ENCODE results near the gene CHD9.

Gene CHD9

GRCh38 chr16:53147500-53148065 is 92.8 kb downstream of the CHD9 start:
- Histone ChIP-seq H3K27ac (ENCODE audit: low read depth, low read length) (no peak overlapping the region), H3K9me3 (ENCODE audit: insufficient read depth, low read depth, low read length) (peaks cover 7% of the 10 kb centered on the region; the same call in 1 of the 2 replicates), H3K9ac (ENCODE audit: low read depth, low read length) (no peak overlapping the region), H3K4me3 (ENCODE audit: low read length) (no peak overlapping the region), H3K36me3 (ENCODE audit: insufficient read depth, low read length) (no peaks in the 10 kb centered on the region), H3K27me3 (ENCODE audit: insufficient read depth, low read length) (no peaks in the 10 kb centered on the region), H3K4me1 (ENCODE audit: insufficient read depth, low read length) (peaks cover 6% of the 10 kb centered on the region)
- WGBS, result 95% methylated on average over 3 of the region's 3 CpGs

- H3K27ac ChIP-seq (ENCODE audit: low read depth, low read length), result no peak overlapping the region
- H3K9me3 ChIP-seq (ENCODE audit: insufficient read depth, low read depth, low read length), result peaks cover 7% of the 10 kb centered on the region; the same call in 1 of the 2 replicates
- no peak overlapping the region for H3K4me3 ChIP-seq (ENCODE audit: low read length)
- H3K9ac ChIP-seq (ENCODE audit: low read depth, low read length), result no peak overlapping the region
- peaks cover 19% of the 10 kb centered on the region for H3K4me1 ChIP-seq (ENCODE audit: insufficient read depth, low read length)
- H3K36me3 ChIP-seq (ENCODE audit: insufficient read depth, low read length), result 0 out of 2 replicates have a peak, but pooled peaks cover under 1% of the 10 kb centered on the region
- 100% methylated on average over 3 of the region's 3 CpGs for WGBS
- H3K27me3 ChIP-seq (ENCODE audit: insufficient read depth, low read length), result no peaks in the 10 kb centered on the region
Measured at GRCh38 chr16:53150769-53151168, 96.0 kb downstream of the CHD9 start.

GRCh38 chr16:53152329-53152728 is 97.5 kb downstream of the CHD9 start:
- H3K9ac ChIP-seq (ENCODE audit: low read depth, low read length), result no peak overlapping the region
- peaks cover 15% of the 10 kb centered on the region for H3K36me3 ChIP-seq (ENCODE audit: insufficient read depth, low read length)
- H3K27me3 ChIP-seq (ENCODE audit: insufficient read depth, low read length), result no peaks in the 10 kb centered on the region
- H3K27ac ChIP-seq (ENCODE audit: low read depth, low read length), result no peak overlapping the region
- H3K9me3 ChIP-seq (ENCODE audit: insufficient read depth, low read depth, low read length), result peaks cover 7% of the 10 kb centered on the region; the same call in 1 of the 2 replicates
- H3K4me1 ChIP-seq (ENCODE audit: insufficient read depth, low read length), result peaks cover 19% of the 10 kb centered on the region
- H3K4me3 ChIP-seq (ENCODE audit: low read length), result no peak overlapping the region

GRCh38 chr16:53153130-53153529 is 98.3 kb downstream of the CHD9 start:
- Histone ChIP-seq H3K4me3 (ENCODE audit: low read length) (no peak overlapping the region), H3K9ac (ENCODE audit: low read depth, low read length) (no peak overlapping the region), H3K27ac (ENCODE audit: low read depth, low read length) (no peak overlapping the region), H3K27me3 (ENCODE audit: insufficient read depth, low read length) (no peaks in the 10 kb centered on the region), H3K9me3 (ENCODE audit: insufficient read depth, low read depth, low read length) (peaks cover 7% of the 10 kb centered on the region; the same call in 1 of the 2 replicates), H3K4me1 (ENCODE audit: insufficient read depth, low read length) (peaks cover 21% of the 10 kb centered on the region), H3K36me3 (ENCODE audit: insufficient read depth, low read length) (peaks cover 21% of the 10 kb centered on the region)

GRCh38 chr16:53154513-53154912 is 99.7 kb downstream of the CHD9 start:
- H3K27me3 ChIP-seq (ENCODE audit: insufficient read depth, low read length), result no peaks in the 10 kb centered on the region
- H3K4me1 ChIP-seq (ENCODE audit: insufficient read depth, low read length), result peaks cover 21% of the 10 kb centered on the region
- peaks cover 21% of the 10 kb centered on the region for H3K36me3 ChIP-seq (ENCODE audit: insufficient read depth, low read length)
- H3K4me3 ChIP-seq (ENCODE audit: low read length), result no peak overlapping the region
- no peak overlapping the region for H3K27ac ChIP-seq (ENCODE audit: low read depth, low read length)
- no peak overlapping the region for H3K9ac ChIP-seq (ENCODE audit: low read depth, low read length)
- H3K9me3 ChIP-seq (ENCODE audit: insufficient read depth, low read depth, low read length), result peaks cover 5% of the 10 kb centered on the region; the same call in 1 of the 2 replicates
- 72% methylated on average over 9 of the region's 9 CpGs for WGBS

GRCh38 chr16:53156516-53156915 is 101.7 kb downstream of the CHD9 start:
- H3K4me3 ChIP-seq (ENCODE audit: low read length), result no peak overlapping the region
- 96% methylated on average over 2 of the region's 2 CpGs for WGBS
- no peaks in the 10 kb centered on the region for H3K27me3 ChIP-seq (ENCODE audit: insufficient read depth, low read length)
- peaks cover 21% of the 10 kb centered on the region for H3K4me1 ChIP-seq (ENCODE audit: insufficient read depth, low read length)
- H3K36me3 ChIP-seq (ENCODE audit: insufficient read depth, low read length), result peaks cover 21% of the 10 kb centered on the region
- no peaks in the 10 kb centered on the region for H3K9me3 ChIP-seq (ENCODE audit: insufficient read depth, low read depth, low read length)
- no peak overlapping the region for H3K27ac ChIP-seq (ENCODE audit: low read depth, low read length)
- H3K9ac ChIP-seq (ENCODE audit: low read depth, low read length), result no peak overlapping the region

- Histone ChIP-seq H3K27ac (ENCODE audit: low read depth, low read length) (no peak overlapping the region), H3K4me1 (ENCODE audit: insufficient read depth, low read length) (peaks cover 2% of the 10 kb centered on the region; the same call in 1 of the 2 replicates), H3K9me3 (ENCODE audit: insufficient read depth, low read depth, low read length) (no peaks in the 10 kb centered on the region), H3K4me3 (ENCODE audit: low read length) (no peak overlapping the region), H3K27me3 (ENCODE audit: insufficient read depth, low read length) (no peaks in the 10 kb centered on the region), H3K36me3 (ENCODE audit: insufficient read depth, low read length) (peaks cover 24% of the 10 kb centered on the region), H3K9ac (ENCODE audit: low read depth, low read length) (no peak overlapping the region)
- WGBS, result 84% methylated on average over 5 of the region's 6 CpGs
Measured at GRCh38 chr16:53159781-53160436, 105.1 kb downstream of the CHD9 start.

GRCh38 chr16:53166099-53166498 is 111.3 kb downstream of the CHD9 start:
- Histone ChIP-seq H3K27ac (ENCODE audit: low read depth, low read length) (no peak overlapping the region), H3K9me3 (ENCODE audit: insufficient read depth, low read depth, low read length) (no peaks in the 10 kb centered on the region), H3K4me3 (ENCODE audit: low read length) (no peak overlapping the region), H3K9ac (ENCODE audit: low read depth, low read length) (no peak overlapping the region), H3K4me1 (ENCODE audit: insufficient read depth, low read length) (no peaks in the 10 kb centered on the region), H3K27me3 (ENCODE audit: insufficient read depth, low read length) (no peaks in the 10 kb centered on the region), H3K36me3 (ENCODE audit: insufficient read depth, low read length) (peaks cover 4% of the 10 kb centered on the region; the same call in 1 of the 2 replicates)

GRCh38 chr16:53168744-53169143 is 114.0 kb downstream of the CHD9 start:
- Histone ChIP-seq H3K4me3 (ENCODE audit: low read length) (no peak overlapping the region), H3K4me1 (ENCODE audit: insufficient read depth, low read length) (no peaks in the 10 kb centered on the region), H3K9ac (ENCODE audit: low read depth, low read length) (no peak overlapping the region), H3K36me3 (ENCODE audit: insufficient read depth, low read length) (no peaks in the 10 kb centered on the region), H3K27ac (ENCODE audit: low read depth, low read length) (no peak overlapping the region), H3K27me3 (ENCODE audit: insufficient read depth, low read length) (no peaks in the 10 kb centered on the region), H3K9me3 (ENCODE audit: insufficient read depth, low read depth, low read length) (no peaks in the 10 kb centered on the region)
- 96% methylated on average over 6 of the region's 6 CpGs for WGBS

- WGBS, result 67% methylated on average over 3 of the region's 4 CpGs
- Histone ChIP-seq H3K9ac (ENCODE audit: low read depth, low read length) (no peak overlapping the region), H3K27me3 (ENCODE audit: insufficient read depth, low read length) (no peaks in the 10 kb centered on the region), H3K4me3 (ENCODE audit: low read length) (no peak overlapping the region), H3K9me3 (ENCODE audit: insufficient read depth, low read depth, low read length) (no peaks in the 10 kb centered on the region), H3K4me1 (ENCODE audit: insufficient read depth, low read length) (no peaks in the 10 kb centered on the region), H3K27ac (ENCODE audit: low read depth, low read length) (no peak overlapping the region), H3K36me3 (ENCODE audit: insufficient read depth, low read length) (no peaks in the 10 kb centered on the region)
Measured at GRCh38 chr16:53172517-53172916, 117.7 kb downstream of the CHD9 start.

GRCh38 chr16:53175118-53175517 is 120.3 kb downstream of the CHD9 start:
- Histone ChIP-seq H3K4me3 (ENCODE audit: low read length) (no peak overlapping the region), H3K36me3 (ENCODE audit: insufficient read depth, low read length) (no peaks in the 10 kb centered on the region), H3K9ac (ENCODE audit: low read depth, low read length) (no peak overlapping the region), H3K27me3 (ENCODE audit: insufficient read depth, low read length) (no peaks in the 10 kb centered on the region), H3K27ac (ENCODE audit: low read depth, low read length) (no peak overlapping the region), H3K4me1 (ENCODE audit: insufficient read depth, low read length) (no peaks in the 10 kb centered on the region), H3K9me3 (ENCODE audit: insufficient read depth, low read depth, low read length) (no peaks in the 10 kb centered on the region)
- WGBS, result 85% methylated on average over 1 of the region's 1 CpG
